HL-60/S4 treated with phorbol 12-myristate 13-acetate at 8.2 ng/mL for 4 days and 3 days (cell line): ENCODE data around the gene ACTN1.
"Not testable (repeated sequence)": the region's sequence is repeated elsewhere in the genome, so short reads cannot be mapped to it uniquely, and the experiment has no call there.

Experiments
- in situ Hi-C: fragments of 300-500 bp; cut with MboI; formaldehyde crosslinking; loops from 2 replicates; pipeline ENCODE4 v1.15.0; 2022; ENCODE audit warnings: low sequenced_read_pairs

Gene ACTN1

DNA sequence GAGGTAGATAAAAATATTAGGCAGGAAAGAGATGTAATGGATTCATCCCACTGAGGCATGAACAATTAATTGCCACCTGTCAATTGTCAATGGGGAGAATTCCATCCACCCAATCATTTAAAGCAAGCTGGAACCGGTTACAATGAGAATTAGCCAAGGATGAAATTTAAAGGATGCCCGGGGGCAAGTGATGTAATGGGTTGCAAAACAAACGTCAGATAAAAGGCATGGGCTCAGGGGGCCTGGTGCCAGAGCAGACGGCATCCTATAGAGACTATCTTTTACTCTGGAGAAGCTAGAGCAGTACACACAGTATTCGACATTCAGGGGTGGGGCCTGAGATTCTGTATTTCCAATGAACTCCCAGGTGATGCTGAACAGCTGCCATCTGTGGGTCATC is 105.7 kb downstream of the ACTN1 start:
- in situ Hi-C loops: no loop called here

DNA sequence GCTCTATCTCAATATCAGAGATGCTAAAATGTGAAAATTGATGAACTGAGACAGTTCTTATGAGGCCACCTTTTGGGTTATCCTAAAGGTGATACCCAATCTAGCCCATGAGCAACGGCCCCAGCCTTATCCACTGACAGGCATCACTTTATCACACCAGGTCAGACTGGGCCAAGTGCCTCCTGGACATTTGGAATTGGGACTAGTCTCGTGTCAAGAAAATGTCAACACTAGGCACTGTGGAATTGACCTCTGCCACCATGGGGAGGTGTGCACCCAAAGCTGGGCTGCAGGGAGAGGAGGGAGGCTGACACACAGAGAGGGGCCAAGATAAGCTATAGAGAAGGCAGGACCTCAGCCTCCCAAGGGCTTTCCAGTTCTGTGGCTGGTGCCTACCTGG is 107.7 kb downstream of the ACTN1 start:
- in situ Hi-C loops: no loop called here

DNA sequence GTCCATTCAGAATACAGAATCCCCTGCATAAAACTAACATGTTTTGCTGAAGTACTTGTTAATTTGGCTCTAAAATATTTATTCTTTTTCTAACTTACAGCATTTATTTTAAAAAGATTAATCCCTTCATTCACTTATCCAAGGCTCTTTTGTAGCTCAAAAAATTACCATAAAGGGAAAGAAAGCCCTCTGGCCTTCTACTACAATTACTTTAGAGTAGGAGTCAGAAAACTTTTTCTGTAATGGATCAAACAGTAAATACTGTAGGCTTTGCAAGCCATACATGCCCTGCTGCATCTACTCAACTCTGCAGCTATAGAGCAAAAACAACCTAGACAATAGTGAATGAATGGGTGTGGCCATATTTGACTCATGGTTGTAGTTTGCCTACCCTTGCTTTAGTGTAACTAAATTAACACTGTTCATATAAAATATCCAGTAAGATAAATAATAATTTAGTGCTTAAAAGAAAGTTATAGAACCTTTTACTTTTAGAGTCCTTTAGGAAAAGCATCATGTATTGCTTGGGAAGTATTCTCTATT is 112.0 kb downstream of the ACTN1 start:
- in situ Hi-C loops: no loop called here

DNA sequence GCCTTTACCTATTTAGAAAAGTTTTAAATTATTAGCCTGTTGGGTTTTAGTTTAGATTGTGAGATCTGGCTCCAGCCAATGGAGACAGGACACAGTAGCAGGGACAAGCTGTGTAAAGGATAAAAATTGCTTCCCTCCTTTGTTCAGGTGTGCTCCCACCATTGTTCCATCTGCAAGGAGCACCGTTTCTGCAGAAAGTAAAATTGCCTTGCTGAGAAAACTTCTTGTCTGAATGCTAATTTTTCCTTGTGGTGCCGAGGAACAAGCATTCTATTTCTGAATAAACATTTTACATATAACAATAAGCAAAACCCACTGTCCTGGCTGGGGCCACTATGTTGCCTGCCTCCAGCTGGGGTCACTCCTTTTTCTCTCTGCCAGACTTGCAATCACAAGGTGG is 113.6 kb downstream of the ACTN1 start:
- in situ Hi-C loops: no loop called here

DNA sequence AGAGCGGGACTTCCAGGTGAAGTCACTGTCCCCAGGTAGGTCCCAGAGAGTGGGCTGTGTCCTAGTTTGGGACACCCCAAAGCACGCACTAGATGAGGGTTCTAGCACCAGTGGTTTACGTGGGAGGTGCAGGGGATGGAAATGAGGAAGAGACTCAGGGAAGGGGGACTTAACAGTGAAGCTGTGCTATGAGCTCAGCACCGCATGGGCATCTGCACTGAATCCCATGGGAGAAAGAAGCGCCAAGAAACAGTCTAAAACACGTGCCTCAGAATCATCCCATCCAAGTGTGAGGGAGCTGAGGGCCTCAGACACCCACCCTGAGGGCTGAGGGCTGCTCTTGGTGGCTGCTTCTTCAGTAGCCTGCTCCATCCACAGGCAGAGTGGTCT is 114.7 kb downstream of the ACTN1 start:
- in situ Hi-C loops: no loop called here

DNA sequence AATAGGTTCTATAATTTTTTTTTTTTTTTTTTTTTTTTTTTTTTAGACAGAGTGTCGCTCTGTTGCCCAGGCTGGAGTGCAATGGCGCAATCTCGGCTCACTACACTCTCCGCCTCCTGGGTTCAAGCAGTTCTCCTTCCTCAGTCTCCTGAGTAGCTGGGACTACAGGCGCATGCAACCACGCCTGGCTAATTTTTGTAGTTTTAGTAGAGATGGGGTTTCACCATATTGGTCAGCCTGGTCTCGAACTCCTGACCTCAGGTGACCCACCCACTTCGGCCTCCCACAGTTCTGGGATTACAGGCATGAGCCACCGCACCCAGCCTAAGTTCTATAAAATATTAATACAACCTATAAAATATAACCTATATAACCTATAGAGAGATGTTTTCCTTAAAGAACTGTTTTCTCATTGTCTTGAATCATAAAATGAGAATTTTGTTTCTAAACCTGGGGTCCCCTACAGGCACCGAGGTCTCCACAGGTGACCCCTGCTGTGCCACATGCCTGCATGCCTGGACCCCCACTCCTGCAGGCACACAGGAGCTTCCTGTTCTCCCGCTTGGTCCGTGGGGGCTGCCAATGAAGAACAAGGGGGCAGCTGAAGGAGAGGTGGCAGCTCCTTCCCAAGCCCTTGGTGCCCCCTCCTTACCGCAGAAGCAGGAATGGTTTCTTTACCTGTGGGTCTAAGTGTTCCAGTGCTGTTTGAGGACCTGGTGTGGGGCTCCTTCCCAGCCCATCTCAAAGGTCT is 115.3 kb downstream of the ACTN1 start:
- in situ Hi-C loops: no loop called here

DNA sequence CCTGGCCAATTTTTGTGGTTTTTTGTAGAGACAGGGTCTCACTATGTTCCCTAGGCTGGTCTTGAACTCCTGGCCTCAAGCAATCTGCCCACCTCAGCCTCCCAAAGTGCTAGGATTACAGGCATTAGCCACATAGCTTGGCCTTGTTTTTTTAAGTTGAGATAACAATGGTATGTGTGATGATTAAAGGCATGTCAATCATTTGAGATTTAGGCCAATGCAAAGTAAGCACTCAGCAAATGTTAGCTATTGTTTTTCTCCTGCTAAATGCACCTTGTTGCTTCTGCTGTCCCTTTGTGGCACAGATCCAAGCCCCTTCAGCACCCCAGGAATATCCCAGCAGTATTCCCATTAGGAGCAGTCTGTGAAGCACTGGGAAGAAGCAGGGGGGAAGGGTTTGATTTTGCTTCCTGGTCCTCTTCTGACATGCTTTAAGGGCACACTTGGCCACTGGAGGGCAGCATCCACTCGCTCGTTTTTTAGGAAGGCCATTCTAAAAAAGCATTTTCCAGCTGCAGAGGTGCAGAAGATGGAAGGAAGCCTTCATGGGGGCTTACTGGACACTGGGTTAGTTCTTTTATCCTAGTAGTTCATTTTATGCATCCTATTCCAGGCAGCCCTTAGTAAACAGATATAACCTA is 116.0 kb downstream of the ACTN1 start:
- in situ Hi-C loops: no loop called here

DNA sequence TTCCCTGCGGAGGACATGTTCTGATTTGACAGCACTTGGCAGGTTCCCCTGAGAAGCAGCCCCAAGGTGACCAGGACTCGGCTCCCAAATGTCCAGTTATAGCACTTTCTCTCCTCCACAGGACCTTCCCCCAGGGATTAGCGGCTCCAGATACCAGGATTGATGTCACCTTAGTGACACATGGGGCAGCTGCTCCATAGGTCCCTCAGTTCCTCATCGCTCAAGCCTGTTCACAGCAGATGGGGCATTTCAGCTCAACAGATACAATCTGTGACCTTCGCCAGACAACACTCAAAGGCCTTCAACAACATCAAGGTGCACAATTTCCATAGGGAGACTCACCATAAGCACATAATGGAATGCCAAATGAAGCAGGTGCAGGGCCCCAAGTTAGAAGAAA is 118.3 kb downstream of the ACTN1 start:
- in situ Hi-C loops: no loop called here

DNA sequence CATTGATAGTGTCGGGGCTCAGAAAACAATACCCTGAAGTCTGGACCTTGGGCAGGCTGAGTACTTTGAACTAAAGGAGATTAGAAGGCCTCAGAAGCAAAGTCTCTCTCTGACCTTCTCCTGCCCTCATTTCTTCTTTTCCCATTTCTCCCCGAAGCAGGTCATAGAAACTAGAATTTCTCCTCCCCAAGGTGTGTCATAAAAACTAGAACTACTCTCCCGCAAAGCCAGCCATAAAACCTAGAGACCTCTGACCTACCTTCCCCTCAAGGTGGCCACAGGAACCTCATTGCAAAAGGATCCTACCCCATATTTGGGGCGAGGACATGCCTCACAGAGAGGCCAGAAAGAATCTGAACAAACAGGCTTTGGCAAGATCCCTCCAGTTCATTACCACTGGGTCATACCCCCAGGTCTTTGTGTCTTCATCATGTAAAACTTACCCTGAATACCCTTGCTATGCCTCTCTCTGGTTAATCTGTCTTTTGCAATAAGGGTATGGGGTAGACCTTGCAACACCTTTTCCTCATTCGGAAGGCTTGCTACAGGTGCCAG is 121.5 kb downstream of the ACTN1 start:
- in situ Hi-C loops: no loop called here

DNA sequence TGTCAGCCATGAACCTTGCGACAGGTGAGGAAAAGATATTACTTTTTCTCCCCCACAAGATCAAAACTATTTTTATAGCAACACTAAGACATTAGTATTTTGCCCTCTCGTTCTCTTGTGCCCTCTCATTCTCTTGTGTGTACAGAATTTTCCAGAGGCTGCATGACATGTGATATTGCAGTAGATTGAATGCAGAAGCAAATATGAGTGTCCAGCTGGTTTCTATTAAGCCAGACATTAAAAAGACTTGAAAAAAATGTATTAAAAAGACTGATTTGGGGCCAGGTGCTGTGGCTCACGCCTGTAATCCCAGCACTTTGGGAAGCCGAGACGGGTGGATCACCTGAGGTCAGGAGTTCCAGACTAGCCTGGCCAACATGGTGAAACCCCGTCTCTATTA is 122.5 kb downstream of the ACTN1 start:
- in situ Hi-C loops: no loop called here

DNA sequence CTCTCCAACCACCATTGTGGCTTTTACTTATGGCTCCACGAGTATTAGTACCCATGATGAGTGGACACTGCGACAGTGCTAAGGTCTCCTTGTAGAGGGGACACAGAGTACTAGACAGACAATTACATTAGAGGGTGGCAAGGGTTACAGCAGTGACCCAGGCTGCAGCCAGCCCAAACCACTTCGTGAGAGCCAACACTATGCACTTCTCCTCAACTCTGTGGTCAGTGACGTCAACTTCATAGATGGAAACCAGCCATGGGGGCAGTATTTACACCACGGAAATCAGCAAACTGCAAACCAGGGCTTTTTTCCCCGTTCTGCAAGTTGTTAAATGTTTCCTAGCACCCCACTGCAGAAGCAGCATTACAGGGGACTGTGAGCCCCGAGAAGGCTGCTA is 124.7 kb downstream of the ACTN1 start:
- in situ Hi-C loops: no loop called here

DNA sequence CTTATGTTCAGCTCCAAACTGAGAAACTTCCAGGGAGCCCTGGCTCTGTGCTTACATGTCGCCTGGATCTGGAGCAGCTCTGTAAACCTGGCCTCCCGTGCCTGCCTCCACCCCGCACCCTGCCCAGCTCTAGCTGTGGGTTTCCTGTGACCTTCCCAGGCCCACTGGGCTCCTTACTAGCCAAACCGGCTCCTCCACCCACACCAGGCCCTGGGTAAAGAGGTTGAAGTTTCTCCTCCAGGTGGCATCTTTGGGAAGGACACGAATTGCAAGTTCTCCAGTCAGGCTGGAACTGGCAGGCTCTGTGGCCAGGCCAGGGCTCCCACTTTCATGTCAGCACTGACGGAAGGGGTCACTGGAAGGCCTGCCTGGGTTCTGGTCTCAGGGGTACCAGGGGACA is 125.4 kb downstream of the ACTN1 start:
- in situ Hi-C loops: no loop called here

DNA sequence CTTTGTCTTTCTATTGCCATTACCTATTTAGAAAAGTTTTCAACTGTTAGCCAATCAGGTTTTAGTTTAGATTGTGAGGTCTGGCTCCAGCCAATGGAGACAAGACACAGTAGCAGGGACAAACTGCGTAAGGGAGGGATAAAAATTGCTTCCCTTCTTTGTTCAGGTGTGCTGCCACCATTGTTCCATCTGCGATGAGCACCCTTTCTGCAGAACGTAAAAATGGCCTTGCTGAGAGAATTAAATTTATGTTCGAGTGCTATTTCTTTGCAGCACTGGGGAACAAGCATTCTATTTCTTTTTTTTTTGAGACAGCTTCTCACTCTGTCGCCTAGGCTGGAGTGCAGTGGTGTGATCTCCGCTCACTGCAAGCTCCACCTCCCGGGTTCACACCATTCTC is 126.6 kb downstream of the ACTN1 start:
- in situ Hi-C loops: not testable (repeated sequence)

DNA sequence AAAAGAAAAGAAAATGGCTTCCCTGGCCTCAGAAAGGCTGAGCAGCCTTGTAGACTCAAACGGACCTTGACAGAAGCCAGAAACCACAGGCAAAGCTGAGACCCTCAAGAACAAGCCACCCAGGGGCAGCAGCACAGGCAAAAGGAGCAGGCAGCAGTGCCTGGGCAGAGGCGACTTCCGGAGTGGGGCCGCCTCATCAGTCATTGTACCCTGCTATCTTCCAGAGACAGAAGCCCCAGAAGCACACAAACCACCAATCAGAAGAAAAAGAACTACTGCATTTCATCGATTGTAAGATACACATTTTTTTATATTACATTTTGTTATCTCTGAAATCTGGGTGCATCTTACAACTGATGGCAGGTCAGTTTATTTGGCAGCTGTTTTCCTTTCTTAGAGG is 128.0 kb downstream of the ACTN1 start:
- in situ Hi-C loops: no loop called here

DNA sequence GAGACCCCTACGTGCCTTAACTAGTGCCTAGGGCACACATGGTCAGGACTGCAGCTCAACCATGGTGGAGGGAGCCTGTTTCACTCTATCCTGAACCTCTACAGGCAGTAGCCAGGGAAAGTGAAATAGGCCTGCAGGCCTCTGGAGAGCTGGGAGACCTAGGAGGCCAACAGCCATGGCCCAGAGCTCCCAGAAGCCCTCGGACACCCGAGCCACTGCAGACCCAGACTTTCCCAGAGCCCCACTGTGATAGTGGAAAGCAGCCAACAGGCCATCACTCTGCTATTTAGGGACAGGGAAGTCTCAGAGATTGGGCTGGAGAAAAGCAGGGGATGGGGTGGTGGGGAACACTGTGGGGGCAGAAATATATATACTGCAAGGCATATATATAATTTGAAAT is 129.7 kb downstream of the ACTN1 start:
- in situ Hi-C loops: loop anchor here (25.0 kb wide), 1 partner anchor 912 kb away; no protein-coding TSS in a partner anchor

DNA sequence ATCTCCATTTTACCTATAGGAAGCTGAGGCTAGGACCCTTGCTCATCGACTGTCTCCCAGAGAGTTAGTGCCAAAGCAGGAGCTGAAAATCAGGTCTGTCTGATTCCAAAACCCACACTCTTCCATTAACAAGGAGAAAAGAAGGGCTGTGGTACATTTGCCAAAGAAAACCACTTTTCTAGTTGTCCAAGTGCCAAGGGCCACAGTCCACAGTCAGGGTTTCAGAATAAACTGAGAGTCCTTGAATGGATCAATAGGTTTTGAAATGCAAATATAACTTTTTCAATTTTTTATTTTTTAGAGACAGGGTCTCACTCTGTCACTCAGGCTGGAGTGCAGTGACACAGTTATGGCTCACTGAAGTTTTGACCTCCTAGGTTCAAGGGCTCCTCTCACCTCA is 130.8 kb downstream of the ACTN1 start:
- in situ Hi-C loops: loop anchor here (25.0 kb wide), 1 partner anchor 911 kb away; no protein-coding TSS in a partner anchor

DNA sequence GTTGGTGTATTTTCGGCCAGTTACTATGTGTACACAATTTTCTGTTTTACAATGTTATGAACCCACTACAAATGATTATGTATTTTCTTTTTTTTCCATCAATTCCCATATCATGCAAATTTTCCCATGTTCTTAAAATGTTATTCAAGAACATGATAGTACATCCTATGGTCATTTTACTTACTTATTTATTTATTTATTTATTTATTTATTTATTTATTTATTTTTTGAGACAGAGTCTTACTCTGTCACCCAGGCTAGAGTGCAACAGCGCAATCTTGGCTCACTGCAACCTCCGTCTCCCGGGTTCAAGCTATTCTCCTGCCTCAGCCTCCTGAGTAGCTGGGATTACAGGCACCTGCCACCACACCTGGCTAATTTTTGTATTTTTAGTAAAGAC is 131.5 kb downstream of the ACTN1 start:
- in situ Hi-C loops: loop anchor here (25.0 kb wide), 1 partner anchor 910 kb away; no protein-coding TSS in a partner anchor

DNA sequence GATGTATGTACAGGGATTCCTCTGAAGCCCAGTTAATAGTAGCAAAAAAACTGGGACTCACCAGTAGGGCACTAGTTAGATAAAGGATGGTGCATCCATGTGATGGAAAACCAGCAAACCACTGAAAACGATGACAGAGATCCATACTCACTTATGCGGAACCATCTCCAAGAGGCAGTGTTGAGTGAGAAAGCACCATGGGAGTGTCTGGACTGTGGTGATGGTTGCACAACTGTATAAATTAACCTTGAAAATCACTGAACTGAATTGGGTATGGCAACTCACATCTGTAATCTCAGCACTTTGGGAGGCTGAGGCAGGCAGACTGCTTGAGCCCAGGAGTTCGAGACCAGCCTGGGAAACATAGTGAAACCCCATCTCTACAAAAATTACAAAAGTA is 132.6 kb downstream of the ACTN1 start:
- in situ Hi-C loops: loop anchor here (25.0 kb wide), 1 partner anchor 909 kb away; no protein-coding TSS in a partner anchor

DNA sequence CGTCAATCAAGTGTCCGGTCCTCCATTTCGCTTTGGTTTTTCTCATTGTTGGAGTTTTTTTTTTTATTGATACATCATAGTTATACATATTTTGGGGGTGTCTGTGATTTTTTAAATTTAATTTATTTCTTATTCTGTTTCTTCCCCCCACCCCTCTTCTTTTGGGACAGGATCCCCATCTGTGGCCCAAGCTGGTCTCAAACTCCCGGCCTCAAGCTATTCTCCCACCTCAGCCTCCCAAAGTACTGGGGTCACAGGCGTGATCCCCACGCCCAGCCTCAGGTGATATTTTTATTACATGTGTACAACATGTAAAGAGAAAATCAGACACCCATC is 134.9 kb downstream of the ACTN1 start:
- in situ Hi-C loops: loop anchor here (25.0 kb wide), 1 partner anchor 907 kb away; no protein-coding TSS in a partner anchor

DNA sequence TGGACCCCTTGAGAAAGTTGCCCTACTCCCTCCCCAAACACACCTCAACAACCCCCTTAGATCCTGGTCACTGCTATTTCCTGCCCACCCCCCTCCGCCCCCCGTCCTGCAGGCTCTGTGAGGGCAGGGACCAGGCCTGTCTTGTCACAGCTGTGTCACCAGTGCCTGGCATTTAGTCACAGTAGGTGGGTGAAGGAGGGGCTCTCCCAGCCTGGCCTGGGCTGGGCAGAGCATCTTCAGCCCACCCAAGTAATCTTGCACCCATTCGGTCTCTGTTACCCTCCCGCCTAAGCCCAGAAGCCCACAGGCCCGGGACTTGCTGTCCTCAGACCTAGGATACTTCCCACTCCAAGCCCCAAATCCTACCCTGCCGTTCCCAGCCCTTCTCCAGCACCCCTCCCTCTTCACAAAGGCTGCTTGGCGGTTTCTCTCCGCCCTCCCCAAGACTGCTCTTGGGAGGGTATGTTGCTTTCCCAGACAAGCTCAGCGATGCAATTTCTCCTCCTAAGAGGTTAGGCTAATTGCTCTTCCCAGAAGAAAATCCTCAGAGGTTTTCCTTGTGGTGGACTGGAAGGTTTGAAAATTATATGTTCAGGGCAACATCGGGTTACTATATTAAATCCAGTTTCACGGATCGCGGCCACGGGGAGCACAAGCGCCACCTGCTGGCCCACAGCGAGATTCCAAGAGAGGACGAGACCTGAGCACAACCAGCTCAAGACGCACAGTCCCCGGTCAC is 135.5 kb downstream of the ACTN1 start:
- in situ Hi-C loops: loop anchor here (25.0 kb wide), 1 partner anchor 906 kb away; no protein-coding TSS in a partner anchor

DNA sequence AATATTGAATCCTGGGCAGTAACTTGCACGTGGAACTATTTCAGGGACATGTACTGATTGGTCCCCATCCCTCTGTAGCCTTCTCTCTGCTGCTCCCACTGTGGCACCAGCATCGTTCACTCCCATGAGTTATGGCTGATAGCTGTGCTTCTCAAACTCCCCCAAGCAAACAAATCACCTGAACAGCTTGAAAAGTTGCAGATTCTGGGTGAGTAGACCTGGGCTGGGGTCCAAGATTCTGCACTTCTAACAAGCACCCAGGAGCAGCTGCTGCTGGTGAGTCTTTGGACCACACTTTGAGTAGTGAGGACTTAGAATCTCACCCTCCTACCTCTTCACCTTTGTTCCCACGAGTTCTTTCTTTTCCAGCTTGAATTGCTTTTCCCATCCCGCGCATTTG is 136.8 kb downstream of the ACTN1 start:
- in situ Hi-C loops: loop anchor here (25.0 kb wide), 1 partner anchor 905 kb away; no protein-coding TSS in a partner anchor
